SK-N-MC (cell line): ENCODE data around the gene NYNRIN.

Source experiments
- DNase-seq: peaks from one replicate; pipeline ENCODE4 v3.0.0-alpha.2; 2011; ENCODE audit warnings: low read depth, low spot score
- H3K27ac ChIP-seq: fragments of 200-600 bp; sonication (generic); 2 replicates; pipeline ENCODE4 v1.5.1; 2016; ENCODE audit warnings: mixed run types
- H3K36me3 ChIP-seq: fragments of 200-600 bp; sonication (generic); 2 replicates; pipeline ENCODE4 v1.6.1; 2017; ENCODE audit warnings: antibody characterized with exemption, low read length, mixed read lengths; ENCODE audit not compliant: insufficient read depth
- H3K4me3 ChIP-seq: fragments of 200-600 bp; sonication (generic); 2 replicates; pipeline ENCODE4 v1.5.1; 2016
- H3K9ac ChIP-seq: fragments of 200-600 bp; sonication (generic); 2 replicates; pipeline ENCODE4 v1.8.0; 2017; ENCODE audit warnings: mixed run types, mixed read lengths; ENCODE audit not compliant: insufficient read length
- H3K9me3 ChIP-seq: fragments of 200-600 bp; sonication (generic); 2 replicates; pipeline ENCODE4 v1.6.1; 2017; ENCODE audit warnings: low read depth, mild to moderate bottlenecking, antibody characterized with exemption, low read length, moderate library complexity, mixed read lengths
- EZH2 ChIP-seq: fragments of 200-600 bp; sonication (generic); IDR thresholded peaks from one replicate; pipeline ENCODE4 v1.6.1; 2017; ENCODE audit warnings: antibody characterized with exemption
- FOXP2 ChIP-seq: optimal IDR thresholded peaks from 2 replicates; pipeline ENCODE3; 2011; ENCODE audit warnings: mild to moderate bottlenecking, moderate library complexity; ENCODE audit not compliant: insufficient read depth; ENCODE audit errors: extremely low read length, control extremely low read depth
- POLR2AphosphoS5 ChIP-seq: IDR thresholded peaks from 2 replicates; pipeline ENCODE4 v1.6.1; 2012; ENCODE audit warnings: mild to moderate bottlenecking, low read depth, low read length, borderline replicate concordance

The NYNRIN gene

DNA sequence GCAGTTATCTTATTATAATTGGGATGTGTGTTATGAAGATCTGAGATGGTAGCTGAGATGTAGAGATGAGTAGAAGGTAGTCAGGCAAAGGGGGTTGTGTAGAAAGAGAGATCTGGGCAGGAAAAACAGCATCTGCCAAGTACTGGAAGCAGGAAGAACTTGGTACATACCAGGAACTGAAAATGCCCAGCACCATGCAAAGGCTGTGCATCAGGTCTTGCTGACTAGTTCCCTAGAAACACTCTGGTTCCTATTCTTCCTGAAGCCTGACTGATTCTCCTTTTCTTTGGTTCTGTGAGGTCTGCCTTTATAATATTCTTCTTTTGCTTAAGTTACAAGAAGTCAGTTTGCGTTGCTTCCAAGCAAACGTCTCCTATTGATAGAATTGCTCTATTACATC lies 37.5 kb upstream of the NYNRIN start:
- Histone ChIP-seq H3K9me3 (no peaks in the 10 kb centered on the region), H3K4me3 (no peak overlapping the region), H3K36me3 (no peaks in the 10 kb centered on the region), H3K27ac (no peak overlapping the region), H3K9ac (no peak overlapping the region)
- no peak for DNase-seq
- TF ChIP-seq FOXP2, result no peak
- no peak for TF ChIP-seq EZH2
- no peak for TF ChIP-seq POLR2AphosphoS5

GRCh38 chr14:24362241-24362960 lies 36.4 kb upstream of the NYNRIN start:
- TF ChIP-seq FOXP2 (no peak), EZH2 (no peak), POLR2AphosphoS5 (no peak)
- DNase-seq, result no peak
- Histone ChIP-seq H3K27ac (no peak overlapping the region; the same call in 1 of the 2 replicates), H3K9me3 (no peaks in the 10 kb centered on the region), H3K4me3 (no peak overlapping the region), H3K36me3 (no peaks in the 10 kb centered on the region), H3K9ac (no peak overlapping the region)

- no peak overlapping the region for H3K9ac ChIP-seq
- H3K4me3 ChIP-seq, result no peak overlapping the region
- DNase-seq, result no peak
- no peaks in the 10 kb centered on the region for H3K9me3 ChIP-seq
- no peaks in the 10 kb centered on the region for H3K36me3 ChIP-seq
- H3K27ac ChIP-seq, result no peak overlapping the region
- TF ChIP-seq EZH2 (no peak), POLR2AphosphoS5 (no peak), FOXP2 (no peak)
Measured at GRCh38 chr14:24363401-24363800, 35.4 kb upstream of the NYNRIN start.

GRCh38 chr14:24364841-24365240 lies 34.0 kb upstream of the NYNRIN start:
- no peak for DNase-seq
- Histone ChIP-seq H3K9ac (no peak overlapping the region), H3K27ac (peak overlapping the region; percentile 63; the same call in 1 of the 2 replicates), H3K4me3 (no peak overlapping the region), H3K36me3 (no peaks in the 10 kb centered on the region), H3K9me3 (no peaks in the 10 kb centered on the region)
- TF ChIP-seq EZH2 (no peak), POLR2AphosphoS5 (no peak), FOXP2 (no peak)

DNA sequence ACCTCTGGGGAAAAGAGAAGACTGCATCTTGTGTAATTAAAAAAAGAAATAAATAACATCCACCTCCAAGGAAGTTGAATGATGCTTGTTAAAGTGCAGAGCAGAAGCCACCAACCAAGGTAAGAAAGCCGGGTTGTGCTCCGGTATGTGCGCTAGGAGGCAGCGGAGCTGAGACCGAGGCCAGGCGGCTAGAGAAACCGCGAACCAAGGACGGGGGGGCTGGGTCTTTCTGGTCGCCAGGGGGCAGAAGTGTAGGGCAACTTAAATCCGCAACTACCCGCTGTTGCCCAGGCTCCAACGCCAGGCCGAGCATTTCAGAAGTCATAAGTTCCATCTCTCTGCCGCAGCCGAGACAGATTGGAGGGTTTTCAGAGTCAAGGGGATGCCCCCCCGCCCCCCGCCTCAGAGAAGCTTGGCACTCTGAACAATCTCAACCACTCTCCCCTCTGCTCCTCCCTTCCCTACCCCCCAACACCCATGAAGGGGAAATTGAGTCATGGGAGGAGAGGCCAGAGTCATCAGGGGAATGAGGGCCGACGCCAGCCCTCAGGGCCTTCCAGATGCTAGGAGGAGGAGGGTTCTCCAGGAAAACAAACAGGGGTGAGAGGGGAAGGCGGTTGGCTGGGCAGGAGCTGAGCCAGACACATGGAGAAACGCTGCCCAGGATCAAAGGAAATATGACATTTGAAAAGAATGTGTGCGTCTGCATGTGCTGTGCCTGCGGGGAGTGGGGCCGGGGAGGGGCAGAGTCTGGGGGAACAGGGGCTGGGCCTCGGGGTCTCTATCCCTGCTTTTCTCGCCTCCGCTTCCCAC lies 33.0 kb upstream of the NYNRIN start:
- peak overlapping the region; percentile 97 for H3K27ac ChIP-seq
- no peak for TF ChIP-seq POLR2AphosphoS5
- TF ChIP-seq FOXP2, result no peak
- TF ChIP-seq EZH2, result no peak
- DNase-seq, result no peak
- H3K9me3 ChIP-seq, result no peaks in the 10 kb centered on the region
- H3K9ac ChIP-seq, result peak overlapping the region; percentile 79
- H3K36me3 ChIP-seq, result no peaks in the 10 kb centered on the region; the same call in 1 of the 2 replicates
- peak overlapping the region; percentile 96 for H3K4me3 ChIP-seq

GRCh38 chr14:24366413-24366720 lies 32.4 kb upstream of the NYNRIN start:
- peak overlapping the region; percentile 79 for H3K9ac ChIP-seq
- H3K9me3 ChIP-seq, result no peaks in the 10 kb centered on the region
- no peaks in the 10 kb centered on the region; the same call in 1 of the 2 replicates for H3K36me3 ChIP-seq
- peak; percentile 58; the same call in 1 of the 2 replicates for TF ChIP-seq POLR2AphosphoS5
- TF ChIP-seq FOXP2, result no peak
- TF ChIP-seq EZH2, result no peak
- H3K4me3 ChIP-seq, result peak overlapping the region; percentile 96
- peak overlapping the region; percentile 97 for H3K27ac ChIP-seq
- no peak for DNase-seq

DNA sequence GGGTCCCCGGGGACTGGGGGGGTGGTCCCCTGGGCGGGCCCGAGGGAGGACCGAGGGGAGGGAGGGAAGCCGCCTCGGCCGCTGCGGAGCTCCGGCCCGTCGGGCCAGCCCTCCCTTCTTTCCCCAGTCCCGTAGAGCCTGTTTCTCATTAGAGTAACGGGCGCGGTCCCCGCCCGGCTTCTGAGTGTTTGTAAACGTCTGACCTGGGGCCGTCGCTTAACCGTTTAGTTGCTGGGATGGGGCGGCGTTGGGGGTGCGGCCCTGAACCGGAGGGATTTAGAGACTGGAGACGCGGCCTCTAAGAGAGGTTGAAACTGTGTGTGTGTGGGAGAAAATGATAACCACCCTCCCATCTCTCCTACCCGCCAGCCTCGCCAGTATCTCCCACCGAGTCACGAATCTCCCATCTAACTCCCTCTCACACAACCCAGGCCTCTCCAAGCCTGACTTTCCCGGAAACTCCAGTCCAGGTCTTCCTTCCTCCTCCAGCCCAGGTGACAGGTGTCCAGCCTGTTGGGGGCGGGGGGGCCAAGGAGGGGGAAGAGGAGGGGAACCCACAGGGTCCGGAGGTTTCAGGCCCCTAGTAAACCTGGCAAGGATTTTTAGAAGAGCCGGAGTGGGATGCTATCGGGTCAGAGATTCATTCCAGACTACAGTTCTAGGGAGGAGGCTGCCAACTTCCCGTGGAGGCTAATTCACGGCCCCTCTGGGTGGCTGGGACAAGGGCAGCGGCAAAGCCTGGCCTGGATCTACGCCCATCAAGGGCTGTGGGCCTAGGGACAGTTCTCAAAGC lies 31.9 kb upstream of the NYNRIN start:
- Histone ChIP-seq H3K9me3 (no peaks in the 10 kb centered on the region), H3K4me3 (peak overlapping the region; percentile 96), H3K9ac (peak overlapping the region; percentile 79)

GRCh38 chr14:24367514-24368211 lies 31.1 kb upstream of the NYNRIN start, which contains the start of gene NFATC4:
Gene NFATC4, plus strand, starts transcription at chr14:24368184. Its CDS starts 157 bp downstream, at chr14:24368341.
- TF ChIP-seq POLR2AphosphoS5 (no peak), FOXP2 (no peak), EZH2 (no peak)
- no peaks in the 10 kb centered on the region for H3K9me3 ChIP-seq
- peaks cover 6% of the 10 kb centered on the region; the same call in 1 of the 2 replicates for H3K36me3 ChIP-seq
- peak within 1 kb of the TSS; percentile 97 for H3K27ac ChIP-seq
- peak; percentile 80 for DNase-seq
- peak within 1 kb of the TSS; percentile 79 for H3K9ac ChIP-seq
- peak within 1 kb of the TSS; percentile 96 for H3K4me3 ChIP-seq

More for the DNA sequence above, 31.9 kb upstream of the NYNRIN start:
- TF ChIP-seq FOXP2 (no peak), POLR2AphosphoS5 (peak; percentile 24; the same call in 1 of the 2 replicates)
- peak overlapping the region; percentile 97 for H3K27ac ChIP-seq
- peak; percentile 57 for DNase-seq
- H3K36me3 ChIP-seq, result no peaks in the 10 kb centered on the region; the same call in 1 of the 2 replicates
